ENCODE data around the gene FAM13A.
A peak's percentile ranks its signal among the peaks of the same experiment; 100 is the strongest.

Gene FAM13A

GRCh38 chr4:88955580-88956380 is 101.2 kb downstream of the FAM13A start:
- H3K9ac ChIP-seq (ENCODE audit: low read length in 5 of 5): no peak overlapping the region
- no peak overlapping the region for H3K4me3 ChIP-seq (ENCODE audit: low read depth in 1 of 5, low read length in 5 of 5)
- no peaks in the 10 kb centered on the region for H3K27me3 ChIP-seq (ENCODE audit: control insufficient read depth in 5 of 5, insufficient read depth in 4 of 5, low read length in 5 of 5)
- peaks cover 0 to 5% (median 0%) of the 10 kb centered on the region in 5 donors for H3K9me3 ChIP-seq (ENCODE audit: control insufficient read depth in 5 of 5, low read length in 5 of 5)
- H3K4me1 ChIP-seq (ENCODE audit: control insufficient read depth in 5 of 5, insufficient read depth in 5 of 5, low read length in 5 of 5): peaks cover 3 to 49% (median 38%) of the 10 kb centered on the region in 5 donors
- no peak overlapping the region for H3K27ac ChIP-seq (ENCODE audit: low read depth, low read length)
- H3K36me3 ChIP-seq (ENCODE audit: control insufficient read depth in 5 of 5, insufficient read depth in 5 of 5, low read length in 5 of 5): no peaks in the 10 kb centered on the region

DNA sequence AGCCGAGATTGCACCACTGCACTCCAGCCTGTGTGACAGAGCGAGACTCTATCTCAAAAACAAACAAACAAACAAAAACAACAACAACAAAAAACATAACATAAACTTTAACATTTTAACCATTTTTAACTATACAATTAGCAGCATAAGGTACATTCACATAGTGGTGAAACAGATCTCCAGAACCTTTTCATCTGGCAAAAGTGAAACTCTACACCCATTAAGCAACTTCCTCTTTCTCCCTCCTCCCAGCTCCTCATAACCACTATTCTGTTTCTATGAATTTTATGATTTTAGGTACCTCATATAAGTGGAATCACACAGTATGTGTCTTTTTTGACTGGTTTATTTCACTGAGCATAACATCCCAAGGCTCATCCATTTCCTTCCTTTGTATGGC is 103.6 kb downstream of the FAM13A start:
- H3K4me3 ChIP-seq (ENCODE audit: low read depth in 1 of 5, low read length in 5 of 5): no peak overlapping the region
- peaks cover 3 to 34% (median 24%) of the 10 kb centered on the region in 5 donors for H3K4me1 ChIP-seq (ENCODE audit: control insufficient read depth in 5 of 5, insufficient read depth in 5 of 5, low read length in 5 of 5)
- no peak overlapping the region for H3K27ac ChIP-seq (ENCODE audit: low read depth, low read length)
- no peaks in the 10 kb centered on the region for H3K36me3 ChIP-seq (ENCODE audit: control insufficient read depth in 5 of 5, insufficient read depth in 5 of 5, low read length in 5 of 5)
- no peaks in the 10 kb centered on the region for H3K27me3 ChIP-seq (ENCODE audit: control insufficient read depth in 5 of 5, insufficient read depth in 4 of 5, low read length in 5 of 5)
- no peak overlapping the region for H3K9ac ChIP-seq (ENCODE audit: low read length in 5 of 5)
- peaks cover 0 to 5% (median 0%) of the 10 kb centered on the region in 5 donors for H3K9me3 ChIP-seq (ENCODE audit: control insufficient read depth in 5 of 5, low read length in 5 of 5)

DNA sequence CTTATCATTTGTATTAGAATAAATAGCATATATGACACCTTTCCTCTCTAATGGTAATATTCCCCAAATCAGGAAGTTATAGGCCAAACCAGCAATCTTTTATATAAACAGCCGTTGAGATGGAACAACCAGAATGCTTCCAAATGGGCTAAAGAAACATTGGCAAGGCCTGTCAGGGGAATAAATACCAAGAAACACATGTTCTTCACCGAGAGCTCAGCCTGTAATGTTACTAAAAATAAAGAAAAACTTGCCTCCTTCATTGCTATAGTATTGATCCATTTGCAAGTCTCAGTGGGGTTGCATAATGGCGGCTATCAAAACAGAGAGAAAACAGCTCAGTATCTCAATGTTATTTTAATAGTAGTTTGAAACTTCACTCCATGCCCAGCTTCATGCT is 104.9 kb downstream of the FAM13A start:
- H3K27me3 ChIP-seq (ENCODE audit: control insufficient read depth in 5 of 5, insufficient read depth in 4 of 5, low read length in 5 of 5): no peaks in the 10 kb centered on the region
- H3K9ac ChIP-seq (ENCODE audit: low read length in 5 of 5): peak overlapping the region in 1 of 5 donors; percentile 47
- peak overlapping the region; percentile 70 for H3K27ac ChIP-seq (ENCODE audit: low read depth, low read length)
- H3K36me3 ChIP-seq (ENCODE audit: control insufficient read depth in 5 of 5, insufficient read depth in 5 of 5, low read length in 5 of 5): no peaks in the 10 kb centered on the region
- peaks cover 0 to 21% (median 12%) of the 10 kb centered on the region in 5 donors for H3K4me1 ChIP-seq (ENCODE audit: control insufficient read depth in 5 of 5, insufficient read depth in 5 of 5, low read length in 5 of 5)
- peaks cover 0 to 5% (median 0%) of the 10 kb centered on the region in 5 donors for H3K9me3 ChIP-seq (ENCODE audit: control insufficient read depth in 5 of 5, low read length in 5 of 5)
- no peak overlapping the region for H3K4me3 ChIP-seq (ENCODE audit: low read depth in 1 of 5, low read length in 5 of 5)

DNA sequence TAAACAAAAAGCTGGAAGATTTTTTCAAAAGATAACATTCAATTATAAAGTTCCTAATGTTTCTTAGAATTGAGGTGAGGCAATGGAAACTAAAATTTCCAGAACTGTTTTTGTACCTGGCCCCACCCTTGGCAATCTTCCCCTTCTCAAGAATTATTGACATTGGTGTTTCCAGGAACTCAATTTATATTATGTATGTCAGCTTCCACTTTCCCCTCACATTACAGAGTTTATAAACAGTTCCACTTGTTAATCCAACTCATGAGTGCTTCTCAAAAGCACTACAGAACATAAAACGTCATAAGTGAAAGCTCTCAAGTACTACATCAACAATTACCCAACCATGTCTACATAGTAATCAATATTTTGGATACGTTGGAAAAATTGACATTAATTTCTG is 107.4 kb downstream of the FAM13A start:
- no peak overlapping the region for H3K9ac ChIP-seq (ENCODE audit: low read length in 5 of 5)
- no peak overlapping the region for H3K27ac ChIP-seq (ENCODE audit: low read depth, low read length)
- H3K36me3 ChIP-seq (ENCODE audit: control insufficient read depth in 5 of 5, insufficient read depth in 5 of 5, low read length in 5 of 5): no peaks in the 10 kb centered on the region
- peaks cover 0 to 13% (median 8%) of the 10 kb centered on the region in 5 donors for H3K4me1 ChIP-seq (ENCODE audit: control insufficient read depth in 5 of 5, insufficient read depth in 5 of 5, low read length in 5 of 5)
- no peaks in the 10 kb centered on the region for H3K27me3 ChIP-seq (ENCODE audit: control insufficient read depth in 5 of 5, insufficient read depth in 4 of 5, low read length in 5 of 5)
- H3K4me3 ChIP-seq (ENCODE audit: low read depth in 1 of 5, low read length in 5 of 5): no peak overlapping the region
- H3K9me3 ChIP-seq (ENCODE audit: control insufficient read depth in 5 of 5, low read length in 5 of 5): peaks cover 0 to 2% (median 0%) of the 10 kb centered on the region in 5 donors

GRCh38 chr4:88940506-88940905 is 116.5 kb downstream of the FAM13A start:
- no peaks in the 10 kb centered on the region for H3K27me3 ChIP-seq (ENCODE audit: control insufficient read depth in 5 of 5, insufficient read depth in 4 of 5, low read length in 5 of 5)
- no peak overlapping the region for H3K4me3 ChIP-seq (ENCODE audit: low read depth in 1 of 5, low read length in 5 of 5)
- H3K36me3 ChIP-seq (ENCODE audit: control insufficient read depth in 5 of 5, insufficient read depth in 5 of 5, low read length in 5 of 5): peaks cover 0 to 2% (median 0%) of the 10 kb centered on the region in 5 donors
- no peak overlapping the region for H3K27ac ChIP-seq (ENCODE audit: low read depth, low read length)
- H3K9me3 ChIP-seq (ENCODE audit: control insufficient read depth in 5 of 5, low read length in 5 of 5): no peaks in the 10 kb centered on the region
- no peak overlapping the region for H3K9ac ChIP-seq (ENCODE audit: low read length in 5 of 5)
- no peaks in the 10 kb centered on the region for H3K4me1 ChIP-seq (ENCODE audit: control insufficient read depth in 5 of 5, insufficient read depth in 5 of 5, low read length in 5 of 5)

DNA sequence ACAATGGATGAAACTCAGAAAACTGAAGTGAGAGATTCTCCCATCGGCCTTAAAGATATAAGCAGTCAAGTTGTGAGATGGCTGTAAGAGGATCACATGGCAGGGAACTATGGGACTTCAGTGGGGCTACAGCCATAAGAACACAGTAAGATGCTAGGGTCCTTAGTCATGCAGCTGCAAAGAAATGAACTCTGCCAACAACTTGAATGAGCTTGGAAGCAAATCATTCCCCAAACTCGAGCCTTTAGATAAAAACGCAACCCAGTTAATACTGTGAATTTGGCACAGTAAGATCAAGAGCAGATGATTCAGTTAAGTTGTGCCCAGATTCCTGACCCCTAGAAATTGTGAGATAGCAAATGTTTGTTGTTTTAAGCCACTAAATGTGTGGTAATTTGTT is 117.3 kb downstream of the FAM13A start:
- H3K36me3 ChIP-seq (ENCODE audit: control insufficient read depth in 5 of 5, insufficient read depth in 5 of 5, low read length in 5 of 5): peaks cover 0 to 2% (median 0%) of the 10 kb centered on the region in 5 donors
- H3K9ac ChIP-seq (ENCODE audit: low read length in 5 of 5): no peak overlapping the region
- H3K27ac ChIP-seq (ENCODE audit: low read depth, low read length): no peak overlapping the region

GRCh38 chr4:88938138-88938537 is 118.8 kb downstream of the FAM13A start:
- Histone ChIP-seq H3K9ac (ENCODE audit: low read length in 5 of 5) (no peak overlapping the region), H3K4me1 (ENCODE audit: control insufficient read depth in 5 of 5, insufficient read depth in 5 of 5, low read length in 5 of 5) (peaks cover 0 to 4% (median 0%) of the 10 kb centered on the region in 5 donors), H3K9me3 (ENCODE audit: control insufficient read depth in 5 of 5, low read length in 5 of 5) (no peaks in the 10 kb centered on the region), H3K27me3 (ENCODE audit: control insufficient read depth in 5 of 5, insufficient read depth in 4 of 5, low read length in 5 of 5) (no peaks in the 10 kb centered on the region), H3K36me3 (ENCODE audit: control insufficient read depth in 5 of 5, insufficient read depth in 5 of 5, low read length in 5 of 5) (peaks cover 0 to 2% (median 0%) of the 10 kb centered on the region in 5 donors), H3K4me3 (ENCODE audit: low read depth in 1 of 5, low read length in 5 of 5) (no peak overlapping the region), H3K27ac (ENCODE audit: low read depth, low read length) (no peak overlapping the region)

More for the DNA sequence above, 117.3 kb downstream of the FAM13A start:
- no peaks in the 10 kb centered on the region for H3K27me3 ChIP-seq (ENCODE audit: control insufficient read depth in 5 of 5, insufficient read depth in 4 of 5, low read length in 5 of 5)
- H3K4me3 ChIP-seq (ENCODE audit: low read depth in 1 of 5, low read length in 5 of 5): no peak overlapping the region
- no peaks in the 10 kb centered on the region for H3K9me3 ChIP-seq (ENCODE audit: control insufficient read depth in 5 of 5, low read length in 5 of 5)
- H3K4me1 ChIP-seq (ENCODE audit: control insufficient read depth in 5 of 5, insufficient read depth in 5 of 5, low read length in 5 of 5): peaks cover 0 to 3% (median 0%) of the 10 kb centered on the region in 5 donors

- Histone ChIP-seq H3K27me3 (ENCODE audit: control insufficient read depth in 5 of 5, insufficient read depth in 4 of 5, low read length in 5 of 5) (no peaks in the 10 kb centered on the region), H3K4me1 (ENCODE audit: control insufficient read depth in 5 of 5, insufficient read depth in 5 of 5, low read length in 5 of 5) (peaks cover 0 to 4% (median 0%) of the 10 kb centered on the region in 5 donors), H3K4me3 (ENCODE audit: low read depth in 1 of 5, low read length in 5 of 5) (no peak overlapping the region), H3K9ac (ENCODE audit: low read length in 5 of 5) (no peak overlapping the region), H3K9me3 (ENCODE audit: control insufficient read depth in 5 of 5, low read length in 5 of 5) (no peaks in the 10 kb centered on the region), H3K36me3 (ENCODE audit: control insufficient read depth in 5 of 5, insufficient read depth in 5 of 5, low read length in 5 of 5) (peaks cover 0 to 2% (median 0%) of the 10 kb centered on the region in 5 donors), H3K27ac (ENCODE audit: low read depth, low read length) (no peak overlapping the region)
Measured at GRCh38 chr4:88937081-88937480, 119.9 kb downstream of the FAM13A start.

GRCh38 chr4:88933414-88934160 is 123.4 kb downstream of the FAM13A start:
- H3K4me3 ChIP-seq (ENCODE audit: low read depth in 1 of 5, low read length in 5 of 5): no peak overlapping the region
- H3K4me1 ChIP-seq (ENCODE audit: control insufficient read depth in 5 of 5, insufficient read depth in 5 of 5, low read length in 5 of 5): peaks cover 0 to 4% (median 0%) of the 10 kb centered on the region in 5 donors
- peaks cover 0 to 2% (median 0%) of the 10 kb centered on the region in 5 donors for H3K36me3 ChIP-seq (ENCODE audit: control insufficient read depth in 5 of 5, insufficient read depth in 5 of 5, low read length in 5 of 5)
- no peak overlapping the region for H3K9ac ChIP-seq (ENCODE audit: low read length in 5 of 5)
- H3K9me3 ChIP-seq (ENCODE audit: control insufficient read depth in 5 of 5, low read length in 5 of 5): no peaks in the 10 kb centered on the region
- H3K27ac ChIP-seq (ENCODE audit: low read depth, low read length): no peak overlapping the region
- no peaks in the 10 kb centered on the region for H3K27me3 ChIP-seq (ENCODE audit: control insufficient read depth in 5 of 5, insufficient read depth in 4 of 5, low read length in 5 of 5)

DNA sequence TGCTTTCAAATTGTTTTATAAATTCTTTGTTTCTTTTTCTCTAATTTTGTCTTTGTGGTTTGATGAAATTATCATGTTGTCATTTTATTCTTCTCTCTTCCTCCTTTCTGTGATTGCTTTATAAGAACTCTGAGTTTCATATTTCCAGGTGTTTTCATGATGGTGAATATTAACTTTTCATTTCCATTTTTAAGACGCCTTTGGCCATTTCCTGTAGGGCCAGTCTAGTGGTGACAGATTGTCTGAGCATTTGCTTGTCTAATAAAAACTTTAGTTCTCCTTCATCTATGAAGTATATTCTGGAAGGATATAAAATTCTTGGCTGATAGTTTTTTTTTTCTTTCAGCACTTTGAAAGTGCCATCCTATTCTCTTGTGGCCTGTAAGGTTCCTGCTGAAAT is 128.1 kb downstream of the FAM13A start:
- no peaks in the 10 kb centered on the region for H3K4me1 ChIP-seq (ENCODE audit: control insufficient read depth in 5 of 5, insufficient read depth in 5 of 5, low read length in 5 of 5)
- H3K36me3 ChIP-seq (ENCODE audit: control insufficient read depth in 5 of 5, insufficient read depth in 5 of 5, low read length in 5 of 5): no peaks in the 10 kb centered on the region
- no peak overlapping the region for H3K4me3 ChIP-seq (ENCODE audit: low read depth in 1 of 5, low read length in 5 of 5)
- no peaks in the 10 kb centered on the region for H3K9me3 ChIP-seq (ENCODE audit: control insufficient read depth in 5 of 5, low read length in 5 of 5)
- no peak overlapping the region for H3K27ac ChIP-seq (ENCODE audit: low read depth, low read length)
- no peak overlapping the region for H3K9ac ChIP-seq (ENCODE audit: low read length in 5 of 5)
- H3K27me3 ChIP-seq (ENCODE audit: control insufficient read depth in 5 of 5, insufficient read depth in 4 of 5, low read length in 5 of 5): no peaks in the 10 kb centered on the region
